Caco-2 (cell line): ENCODE data around the gene MBOAT1. TPM values are rescaled to one million over a fixed set of nuclear protein-coding genes. Genes with fewer than 3 reads are reported as not detected.

Source experiments
- BruUV-seq: library from RNA; stranded (reverse); fragments of 400-500 nt; replicated peaks from 2 replicates; lab custom pipeline; 2021; lab: Mats Ljungman, UMichigan
- CTCF ChIA-PET: fragments of 300-600 bp; sonication (Branson Sonifier 250); formaldehyde crosslinking; loops from one replicate; lab custom pipeline; 2022; ENCODE audit warnings: antibody characterized with exemption; lab: Charles Lee
- POLR2A ChIA-PET: fragments of 300-600 bp; sonication (Branson Sonifier 250); formaldehyde crosslinking; loops from one replicate; lab custom pipeline; 2022; ENCODE audit warnings: antibody characterized with exemption; lab: Charles Lee
- DNase-seq, 2 experiments: peaks; one replicate each; pipeline versions ENCODE4 v3.0.0 to v3.0.0-alpha.2; 2020 to 2022
- H3K27me3 ChIP-seq: replicated peaks from 2 replicates; pipeline ENCODE4 v1.6.0; 2011; ENCODE audit warnings: low read length; ENCODE audit not compliant: control insufficient read depth, insufficient read depth
- H3K36me3 ChIP-seq: 2 replicates; pipeline ENCODE4 v1.5.1; 2011; ENCODE audit warnings: low read length; ENCODE audit not compliant: control insufficient read depth, insufficient read depth
- H3K4me1 ChIP-seq: fragments of 250-450 bp; sonication (Bioruptor Pico); 2 replicates; pipeline ENCODE4 v1.5.1; 2020; ENCODE audit warnings: mild to moderate bottlenecking
- H3K4me3 ChIP-seq: 2 replicates; pipeline ENCODE4 v1.5.1; 2011; ENCODE audit warnings: low read depth, mild to moderate bottlenecking, control low read depth, low read length
- H3K9me3 ChIP-seq: fragments of 250-450 bp; sonication (Bioruptor Pico); 2 replicates; pipeline ENCODE4 v1.5.1; 2020; ENCODE audit warnings: mild to moderate bottlenecking, moderate library complexity
- H3K27ac Mint-ChIP-seq: one replicate; pipeline ENCODE4 v1.8.0; 2022; ENCODE audit warnings: mixed read lengths; ENCODE audit not compliant: unreplicated experiment
- H3K27me3 Mint-ChIP-seq: one replicate; pipeline ENCODE4 v1.8.0; 2022; ENCODE audit warnings: mixed read lengths; ENCODE audit not compliant: insufficient read depth, unreplicated experiment
- H3K36me3 Mint-ChIP-seq: one replicate; pipeline ENCODE4 v1.8.0; 2022; ENCODE audit warnings: mild to moderate bottlenecking, mixed read lengths; ENCODE audit not compliant: insufficient read depth, unreplicated experiment
- H3K4me1 Mint-ChIP-seq: one replicate; pipeline ENCODE4 v1.8.0; 2022; ENCODE audit warnings: low read depth, mixed read lengths; ENCODE audit not compliant: unreplicated experiment
- H3K4me3 Mint-ChIP-seq: one replicate; pipeline ENCODE4 v1.8.0; 2022; ENCODE audit warnings: mild to moderate bottlenecking, moderate library complexity, mixed read lengths; ENCODE audit not compliant: unreplicated experiment
- H3K9me3 Mint-ChIP-seq: one replicate; pipeline ENCODE4 v1.8.0; 2022; ENCODE audit warnings: mixed read lengths; ENCODE audit not compliant: unreplicated experiment
- intact Hi-C: fragments of 100-400 bp; cut with micrococcal nuclease; formaldehyde crosslinking; loops from one replicate; pipeline ENCODE4 v1.10.0; 2022; ENCODE audit not compliant: unreplicated experiment
- total RNA-seq: library from RNA; stranded (reverse); gene quantifications from 2 replicates; pipeline ENCODE4 v1.2.3, GENCODE V29; 2022
- TF ChIP-seq, protein P1 (sequence below), 2 experiments: fragments of 200-600 bp in 1 of 2; IDR thresholded peaks; 1 replicate in 1 of 2; 2 replicates in 1 of 2; pipeline versions ENCODE4 v1.5.1 to v1.8.0; 2011 to 2022; ENCODE audit warnings: antibody characterized with exemption in 1 of 2, control low read depth in 1 of 2, inconsistent platforms in 1 of 2, low read depth in 1 of 2, low read length in 1 of 2, mild to moderate bottlenecking in 1 of 2, moderate library complexity in 1 of 2; ENCODE audit not compliant: insufficient read depth in 1 of 2, severe bottlenecking in 1 of 2, unreplicated experiment in 1 of 2

The MBOAT1 gene
- total RNA-seq, 1 experiment from 2014 or later = 7.3 TPM

DNA sequence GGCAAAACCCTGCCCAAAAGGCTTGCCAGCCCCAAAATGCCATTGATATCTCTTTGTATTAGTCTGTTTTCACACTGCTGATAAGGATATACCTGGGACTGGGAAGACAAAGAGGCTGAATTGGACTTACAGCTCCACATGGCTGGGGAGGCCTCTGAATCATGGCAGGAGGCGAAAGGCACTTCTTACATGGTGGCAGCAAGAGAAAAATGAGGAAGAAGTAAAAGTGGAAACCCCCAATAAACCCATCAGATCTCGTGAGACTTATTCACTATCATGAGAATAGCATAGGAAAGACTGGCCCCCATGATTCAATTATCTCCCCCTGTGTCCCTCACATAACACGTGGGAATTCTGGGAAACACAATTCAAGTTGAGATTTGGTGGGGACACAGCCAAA, 28.6 kb downstream of the MBOAT1 start:
- Mint-ChIP-seq H3K27me3 (no peaks in the 10 kb centered on the region), H3K4me1 (no peaks in the 10 kb centered on the region), H3K9me3 (no peaks in the 10 kb centered on the region), H3K27ac (no peak overlapping the region), H3K4me3 (no peak overlapping the region), H3K36me3 (no peaks in the 10 kb centered on the region)
- H3K4me3 ChIP-seq = no peak overlapping the region
- intact Hi-C loops = no loop called here
- no peaks in the 10 kb centered on the region for H3K36me3 ChIP-seq
- CTCF ChIA-PET = no interaction called here
- H3K9me3 ChIP-seq = no peaks in the 10 kb centered on the region
- no peaks in the 10 kb centered on the region for H3K27me3 ChIP-seq
- POLR2A ChIA-PET = no interaction called here
- BruUV-seq = no TSS peak
- TF ChIP-seq, protein P1, sequence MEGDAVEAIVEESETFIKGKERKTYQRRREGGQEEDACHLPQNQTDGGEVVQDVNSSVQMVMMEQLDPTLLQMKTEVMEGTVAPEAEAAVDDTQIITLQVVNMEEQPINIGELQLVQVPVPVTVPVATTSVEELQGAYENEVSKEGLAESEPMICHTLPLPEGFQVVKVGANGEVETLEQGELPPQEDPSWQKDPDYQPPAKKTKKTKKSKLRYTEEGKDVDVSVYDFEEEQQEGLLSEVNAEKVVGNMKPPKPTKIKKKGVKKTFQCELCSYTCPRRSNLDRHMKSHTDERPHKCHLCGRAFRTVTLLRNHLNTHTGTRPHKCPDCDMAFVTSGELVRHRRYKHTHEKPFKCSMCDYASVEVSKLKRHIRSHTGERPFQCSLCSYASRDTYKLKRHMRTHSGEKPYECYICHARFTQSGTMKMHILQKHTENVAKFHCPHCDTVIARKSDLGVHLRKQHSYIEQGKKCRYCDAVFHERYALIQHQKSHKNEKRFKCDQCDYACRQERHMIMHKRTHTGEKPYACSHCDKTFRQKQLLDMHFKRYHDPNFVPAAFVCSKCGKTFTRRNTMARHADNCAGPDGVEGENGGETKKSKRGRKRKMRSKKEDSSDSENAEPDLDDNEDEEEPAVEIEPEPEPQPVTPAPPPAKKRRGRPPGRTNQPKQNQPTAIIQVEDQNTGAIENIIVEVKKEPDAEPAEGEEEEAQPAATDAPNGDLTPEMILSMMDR (IDR thresholded peaks at IDR 0.05; ENCODE audit: insufficient read depth in 1 of 2, low read depth in 1 of 2, low read length in 1 of 2, severe bottlenecking in 1 of 2, unreplicated experiment in 1 of 2) = no peak
- no peak for DNase-seq
- H3K4me1 ChIP-seq = no peaks in the 10 kb centered on the region

DNA sequence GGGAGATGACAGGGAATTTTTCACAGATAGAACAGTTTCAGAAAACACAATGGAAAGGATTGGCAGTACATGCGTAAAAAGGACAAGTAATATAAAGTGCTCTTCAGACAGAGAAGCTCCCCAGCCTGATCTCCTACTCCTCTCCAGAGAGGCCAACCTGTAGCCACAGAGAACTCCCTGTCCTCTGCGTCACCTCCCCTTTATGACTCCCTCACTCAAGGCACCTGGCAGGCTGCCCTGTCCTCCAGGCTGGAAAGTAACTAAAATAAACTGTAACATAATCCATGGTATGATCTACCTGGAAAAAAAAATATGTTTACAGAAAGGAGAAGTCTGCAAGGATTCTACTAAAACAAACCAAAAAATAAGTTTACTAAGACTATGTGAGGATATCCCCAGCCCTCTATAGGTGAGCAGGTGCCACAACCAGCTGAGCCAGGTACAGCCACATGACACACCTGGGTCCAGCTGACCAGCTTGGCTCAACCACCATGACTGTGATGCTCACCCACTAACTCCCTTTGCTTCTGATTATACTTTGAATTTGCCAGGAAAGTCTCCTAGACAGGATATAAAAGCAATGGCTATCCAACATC, 29.2 kb downstream of the MBOAT1 start:
- H3K4me1 ChIP-seq = no peaks in the 10 kb centered on the region
- Mint-ChIP-seq H3K9me3 (no peaks in the 10 kb centered on the region), H3K4me1 (no peaks in the 10 kb centered on the region), H3K27ac (no peak overlapping the region), H3K36me3 (no peaks in the 10 kb centered on the region), H3K4me3 (no peak overlapping the region), H3K27me3 (no peaks in the 10 kb centered on the region)
- H3K4me3 ChIP-seq = no peak overlapping the region
- POLR2A ChIA-PET = no interaction called here
- DNase-seq = no peak
- no peaks in the 10 kb centered on the region for H3K27me3 ChIP-seq
- H3K9me3 ChIP-seq = no peaks in the 10 kb centered on the region
- no peaks in the 10 kb centered on the region for H3K36me3 ChIP-seq
- intact Hi-C loops = no loop called here
- no TSS peak for BruUV-seq
- CTCF ChIA-PET = no interaction called here
- TF ChIP-seq, protein P1 (IDR thresholded peaks at IDR 0.05; ENCODE audit: insufficient read depth in 1 of 2, low read depth in 1 of 2, low read length in 1 of 2, severe bottlenecking in 1 of 2, unreplicated experiment in 1 of 2) = no peak

DNA sequence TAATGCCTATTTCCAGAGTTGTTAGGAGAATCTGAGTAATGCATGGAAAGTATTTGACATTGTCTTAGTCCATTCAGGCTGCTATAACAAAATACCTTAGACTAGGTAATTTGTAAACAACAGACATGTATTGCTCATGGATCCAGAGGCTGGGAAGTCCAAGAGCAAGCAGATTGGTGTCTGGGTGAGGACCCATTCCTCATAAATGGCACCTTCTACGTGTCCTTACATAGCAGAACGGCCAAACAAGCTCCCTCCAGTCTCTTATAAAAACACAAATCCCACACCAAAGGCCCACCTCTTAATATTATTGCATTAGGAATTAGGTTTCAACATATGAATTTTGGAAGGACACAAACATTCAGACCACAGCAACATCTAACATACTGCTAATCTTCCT, 30.2 kb downstream of the MBOAT1 start:
- no peak for DNase-seq
- intact Hi-C loops = no loop called here
- no peaks in the 10 kb centered on the region for H3K36me3 ChIP-seq
- H3K4me1 ChIP-seq = no peaks in the 10 kb centered on the region
- no peaks in the 10 kb centered on the region for H3K27me3 ChIP-seq
- H3K27ac Mint-ChIP-seq = no peak overlapping the region
- H3K27me3 Mint-ChIP-seq = no peaks in the 10 kb centered on the region
- no peak overlapping the region for H3K4me3 Mint-ChIP-seq
- POLR2A ChIA-PET = no interaction called here
- CTCF ChIA-PET = no interaction called here
- no peaks in the 10 kb centered on the region for H3K9me3 Mint-ChIP-seq
- no peaks in the 10 kb centered on the region for H3K36me3 Mint-ChIP-seq
- TF ChIP-seq, protein P1 (IDR thresholded peaks at IDR 0.05; ENCODE audit: insufficient read depth in 1 of 2, low read depth in 1 of 2, low read length in 1 of 2, severe bottlenecking in 1 of 2, unreplicated experiment in 1 of 2) = no peak
- no peaks in the 10 kb centered on the region for H3K9me3 ChIP-seq
- no TSS peak for BruUV-seq
- H3K4me1 Mint-ChIP-seq = no peaks in the 10 kb centered on the region
- no peak overlapping the region for H3K4me3 ChIP-seq
